ENCODE measurements around the gene BRMS1L. TPM values are rescaled to one million over a fixed set of nuclear protein-coding genes. Genes with fewer than 3 reads are reported as not detected.

BRMS1L gene
- total RNA-seq, 2 donors from 2014 or later = 9.0 to 9.4 TPM

DNA sequence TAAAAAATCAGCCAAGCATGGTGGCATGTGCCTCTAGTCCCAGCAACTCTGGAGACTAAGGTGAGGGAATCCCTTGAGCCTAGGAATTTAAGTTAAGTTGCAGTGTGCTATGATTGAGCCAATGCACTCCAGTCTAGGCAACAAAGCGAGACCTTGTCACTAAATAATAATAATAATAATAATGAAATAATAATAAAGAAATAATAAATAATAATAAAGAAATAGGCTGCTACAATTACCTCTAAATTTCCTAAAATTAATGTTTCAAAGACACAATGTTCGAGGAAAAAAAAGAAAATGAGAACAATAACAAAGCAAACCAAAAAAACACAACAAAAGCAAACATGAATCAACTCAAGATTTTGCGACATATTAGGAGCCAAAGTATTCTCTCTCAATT is 46.8 kb upstream of the BRMS1L start:
- Histone ChIP-seq H3K4me3 (ENCODE audit: low read length) (no peak overlapping the region), H3K27ac (ENCODE audit: low read depth, low read length) (no peak overlapping the region), H3K4me1 (ENCODE audit: control insufficient read depth, insufficient read depth, low read length) (no peaks in the 10 kb centered on the region), H3K9ac (ENCODE audit: extremely low read depth, low read length, poor library complexity, severe bottlenecking) (no peak overlapping the region), H3K27me3 (ENCODE audit: control insufficient read depth, insufficient read depth, low read length, poor library complexity, severe bottlenecking) (no peaks in the 10 kb centered on the region), H3K36me3 (ENCODE audit: control insufficient read depth, insufficient read depth, low read length) (no peaks in the 10 kb centered on the region), H3K9me3 (ENCODE audit: control insufficient read depth, low read length) (peaks cover 13% of the 10 kb centered on the region)
- H3K27me3 Mint-ChIP-seq (ENCODE audit: insufficient read depth) = no peaks in the 10 kb centered on the region
- H3K27ac Mint-ChIP-seq = no peak overlapping the region
- peaks cover 18% of the 10 kb centered on the region for H3K9me3 Mint-ChIP-seq
- no peak overlapping the region for H3K4me3 Mint-ChIP-seq
- no peaks in the 10 kb centered on the region for H3K4me1 Mint-ChIP-seq
- TF ChIP-seq, protein P1, sequence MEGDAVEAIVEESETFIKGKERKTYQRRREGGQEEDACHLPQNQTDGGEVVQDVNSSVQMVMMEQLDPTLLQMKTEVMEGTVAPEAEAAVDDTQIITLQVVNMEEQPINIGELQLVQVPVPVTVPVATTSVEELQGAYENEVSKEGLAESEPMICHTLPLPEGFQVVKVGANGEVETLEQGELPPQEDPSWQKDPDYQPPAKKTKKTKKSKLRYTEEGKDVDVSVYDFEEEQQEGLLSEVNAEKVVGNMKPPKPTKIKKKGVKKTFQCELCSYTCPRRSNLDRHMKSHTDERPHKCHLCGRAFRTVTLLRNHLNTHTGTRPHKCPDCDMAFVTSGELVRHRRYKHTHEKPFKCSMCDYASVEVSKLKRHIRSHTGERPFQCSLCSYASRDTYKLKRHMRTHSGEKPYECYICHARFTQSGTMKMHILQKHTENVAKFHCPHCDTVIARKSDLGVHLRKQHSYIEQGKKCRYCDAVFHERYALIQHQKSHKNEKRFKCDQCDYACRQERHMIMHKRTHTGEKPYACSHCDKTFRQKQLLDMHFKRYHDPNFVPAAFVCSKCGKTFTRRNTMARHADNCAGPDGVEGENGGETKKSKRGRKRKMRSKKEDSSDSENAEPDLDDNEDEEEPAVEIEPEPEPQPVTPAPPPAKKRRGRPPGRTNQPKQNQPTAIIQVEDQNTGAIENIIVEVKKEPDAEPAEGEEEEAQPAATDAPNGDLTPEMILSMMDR (conservative IDR thresholded peaks at IDR 0.05) = no peak
- no peak for DNase-seq
- WGBS, 2 experiments (ENCODE audit: insufficient coverage in 1 of 2, insufficient read length in 1 of 2) = 93 to 95% methylated on average over 2 of the region's 3 CpGs
- H3K36me3 Mint-ChIP-seq (ENCODE audit: low read depth) = peaks cover 5% of the 10 kb centered on the region

- TF ChIP-seq, protein P1 (conservative IDR thresholded peaks at IDR 0.05) = no peak
- Mint-ChIP-seq H3K36me3 (ENCODE audit: low read depth) (peaks cover 5% of the 10 kb centered on the region), H3K27ac (no peak overlapping the region), H3K9me3 (peaks cover 18% of the 10 kb centered on the region), H3K4me1 (no peaks in the 10 kb centered on the region), H3K4me3 (no peak overlapping the region), H3K27me3 (ENCODE audit: insufficient read depth) (no peaks in the 10 kb centered on the region)
- H3K9me3 ChIP-seq (ENCODE audit: control insufficient read depth, low read length) = peaks cover 13% of the 10 kb centered on the region
- H3K9ac ChIP-seq (ENCODE audit: extremely low read depth, low read length, poor library complexity, severe bottlenecking) = no peak overlapping the region
- no peaks in the 10 kb centered on the region for H3K36me3 ChIP-seq (ENCODE audit: control insufficient read depth, insufficient read depth, low read length)
- no peaks in the 10 kb centered on the region for H3K27me3 ChIP-seq (ENCODE audit: control insufficient read depth, insufficient read depth, low read length, poor library complexity, severe bottlenecking)
- H3K27ac ChIP-seq (ENCODE audit: low read depth, low read length) = no peak overlapping the region
- no peaks in the 10 kb centered on the region for H3K4me1 ChIP-seq (ENCODE audit: control insufficient read depth, insufficient read depth, low read length)
- DNase-seq = no peak
- 57% methylated on average over 1 of the region's 1 CpG; no CpG with 5 or more reads in 1 of the 2 experiments for WGBS, 2 experiments (ENCODE audit: insufficient coverage in 1 of 2, insufficient read length in 1 of 2)
- H3K4me3 ChIP-seq (ENCODE audit: low read length) = no peak overlapping the region
Observed at GRCh38 chr14:35783699-35784098, 42.4 kb upstream of the BRMS1L start.

DNA sequence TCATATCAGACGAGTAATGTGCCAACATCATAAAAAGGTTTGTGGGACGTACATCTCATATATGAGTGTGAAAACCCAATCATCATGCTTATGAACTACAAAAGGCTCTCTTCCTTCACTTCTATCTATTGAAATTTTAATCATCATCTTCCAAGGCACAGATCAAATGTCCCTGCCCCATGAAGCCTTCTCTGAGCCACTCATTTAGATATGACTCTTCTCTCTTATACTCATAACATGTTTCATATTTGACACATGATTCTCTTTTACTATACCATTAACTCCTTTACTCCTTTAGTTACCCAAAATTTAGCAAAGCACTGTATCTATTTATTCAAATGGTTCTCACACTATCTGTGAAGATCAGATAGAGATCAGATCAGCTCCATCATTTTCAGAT is 39.3 kb upstream of the BRMS1L start:
- Mint-ChIP-seq H3K4me1 (no peaks in the 10 kb centered on the region), H3K4me3 (no peak overlapping the region), H3K27ac (no peak overlapping the region), H3K36me3 (ENCODE audit: low read depth) (no peaks in the 10 kb centered on the region), H3K27me3 (ENCODE audit: insufficient read depth) (no peaks in the 10 kb centered on the region), H3K9me3 (no peaks in the 10 kb centered on the region)
- Histone ChIP-seq H3K4me3 (ENCODE audit: low read length) (no peak overlapping the region), H3K9ac (ENCODE audit: extremely low read depth, low read length, poor library complexity, severe bottlenecking) (no peak overlapping the region), H3K27me3 (ENCODE audit: control insufficient read depth, insufficient read depth, low read length, poor library complexity, severe bottlenecking) (no peaks in the 10 kb centered on the region), H3K36me3 (ENCODE audit: control insufficient read depth, insufficient read depth, low read length) (no peaks in the 10 kb centered on the region), H3K27ac (ENCODE audit: low read depth, low read length) (no peak overlapping the region), H3K9me3 (ENCODE audit: control insufficient read depth, low read length) (peaks cover 4% of the 10 kb centered on the region), H3K4me1 (ENCODE audit: control insufficient read depth, insufficient read depth, low read length) (no peaks in the 10 kb centered on the region)
- no peak for DNase-seq
- 86 to 100% methylated on average over 2 of the region's 2 CpGs for WGBS, 2 experiments (ENCODE audit: insufficient coverage in 1 of 2, insufficient read length in 1 of 2)
- TF ChIP-seq, protein P1 (conservative IDR thresholded peaks at IDR 0.05) = no peak
